Activated CD8-positive, alpha-beta T cell treated with anti-CD3 and anti-CD28 coated beads, Interleukin-2, amount 10 ng/mL, durations not matched to agents 7 days and 5 days (primary cell): ENCODE measurements around the gene UROC1. TPM values are rescaled to one million over a fixed set of nuclear protein-coding genes. Genes with fewer than 3 reads are reported as not detected.

Experiments
- ATAC-seq: fragments of 150-1000 bp; cut with Tn5 transposase; one replicate; pipeline ENCODE4 v1.10.0; 2021; ENCODE audit warnings: moderate library complexity
- CTCF ChIA-PET: fragments of 350-600 bp; sonication (Branson Sonifier 250); formaldehyde crosslinking; loops from one replicate; lab custom pipeline; 2021; ENCODE audit warnings: antibody characterized with exemption; lab: Charles Lee
- POLR2A ChIA-PET: fragments of 350-600 bp; sonication (Branson Sonifier 250); formaldehyde crosslinking; loops from one replicate; lab custom pipeline; 2021; ENCODE audit warnings: antibody characterized with exemption; lab: Charles Lee
- DNase-seq: peaks from one replicate; pipeline ENCODE4 v3.0.0-alpha.2; 2020
- H3K27ac Mint-ChIP-seq: one replicate; pipeline ENCODE4 v1.8.0; 2021; ENCODE audit warnings: mild to moderate bottlenecking, mixed read lengths
- H3K27me3 Mint-ChIP-seq: one replicate; pipeline ENCODE4 v1.8.0; 2021; ENCODE audit warnings: low read depth, mixed read lengths
- H3K36me3 Mint-ChIP-seq: one replicate; pipeline ENCODE4 v1.8.0; 2021; ENCODE audit warnings: low read depth, mixed read lengths
- H3K4me1 Mint-ChIP-seq: one replicate; pipeline ENCODE4 v1.8.0; 2021; ENCODE audit warnings: low read depth, mixed read lengths
- H3K4me3 Mint-ChIP-seq: one replicate; pipeline ENCODE4 v1.8.0; 2021; ENCODE audit warnings: mild to moderate bottlenecking, mixed read lengths
- H3K9me3 Mint-ChIP-seq: one replicate; pipeline ENCODE4 v1.8.0; 2022; ENCODE audit warnings: mixed read lengths; ENCODE audit not compliant: insufficient read depth
- total RNA-seq, 2 experiments: library from RNA; stranded (reverse); gene quantifications; one replicate each; pipeline ENCODE4 v1.2.3, GENCODE V29; 2021

The UROC1 gene
- total RNA-seq, 2 experiments from 2014 or later: 0.13 TPM; not detected in 1

- no peaks in the 10 kb centered on the region for H3K9me3 Mint-ChIP-seq
- ChIA-PET POLR2A (no interaction called here), CTCF (no interaction called here)
- H3K36me3 Mint-ChIP-seq: no peaks in the 10 kb centered on the region
- peaks cover 3% of the 10 kb centered on the region for H3K27me3 Mint-ChIP-seq
- no peak for ATAC-seq
- no peak overlapping the region for H3K4me3 Mint-ChIP-seq
- no peaks in the 10 kb centered on the region for H3K4me1 Mint-ChIP-seq
- no peak for DNase-seq
- no peak overlapping the region for H3K27ac Mint-ChIP-seq
Measured at GRCh38 chr3:126508564-126508964, 9.0 kb downstream of the UROC1 start.

- Mint-ChIP-seq H3K9me3 (no peaks in the 10 kb centered on the region), H3K27me3 (peaks cover 3% of the 10 kb centered on the region), H3K4me3 (no peak overlapping the region), H3K36me3 (no peaks in the 10 kb centered on the region), H3K27ac (no peak overlapping the region), H3K4me1 (no peaks in the 10 kb centered on the region)
- no peak for DNase-seq
- POLR2A ChIA-PET: no interaction called here
- no peak for ATAC-seq
- CTCF ChIA-PET: no interaction called here
Measured at GRCh38 chr3:126507886-126508285, 9.7 kb downstream of the UROC1 start.

- no peak for ATAC-seq
- ChIA-PET POLR2A (no interaction called here), CTCF (interaction anchor here (0.7 to 1.2 kb wide), 2 partner anchors 19 kb away, joined by 3 to 5 read pairs; no protein-coding TSS in a partner anchor)
- Mint-ChIP-seq H3K27me3 (peaks cover 3% of the 10 kb centered on the region), H3K4me3 (no peak overlapping the region), H3K36me3 (no peaks in the 10 kb centered on the region), H3K9me3 (no peaks in the 10 kb centered on the region), H3K27ac (no peak overlapping the region), H3K4me1 (peaks cover 6% of the 10 kb centered on the region)
- no peak for DNase-seq
Measured at GRCh38 chr3:126503701-126504100, 13.9 kb downstream of the UROC1 start.

GRCh38 chr3:126502656-126503055 is 14.9 kb downstream of the UROC1 start:
- ChIA-PET CTCF (interaction anchor here (0.7 kb wide), 1 partner anchor 20 kb away, joined by 3 read pairs; no protein-coding TSS in a partner anchor), POLR2A (no interaction called here)
- H3K4me1 Mint-ChIP-seq: peaks cover 9% of the 10 kb centered on the region
- H3K9me3 Mint-ChIP-seq: no peaks in the 10 kb centered on the region
- peaks cover 3% of the 10 kb centered on the region for H3K27me3 Mint-ChIP-seq
- no peaks in the 10 kb centered on the region for H3K36me3 Mint-ChIP-seq
- DNase-seq (no peak), ATAC-seq (no peak)
- no peak overlapping the region for H3K27ac Mint-ChIP-seq
- no peak overlapping the region for H3K4me3 Mint-ChIP-seq

GRCh38 chr3:126501736-126502135 is 15.8 kb downstream of the UROC1 start:
- DNase-seq (no peak), ATAC-seq (no peak)
- Mint-ChIP-seq H3K27ac (no peak overlapping the region), H3K4me1 (peaks cover 14% of the 10 kb centered on the region), H3K9me3 (no peaks in the 10 kb centered on the region), H3K27me3 (peaks cover 3% of the 10 kb centered on the region), H3K36me3 (no peaks in the 10 kb centered on the region), H3K4me3 (no peak overlapping the region)
- ChIA-PET POLR2A (no interaction called here), CTCF (interaction anchor here (1.4 kb wide), 1 partner anchor 21 kb away, joined by 4 read pairs; no protein-coding TSS in a partner anchor)

GRCh38 chr3:126501054-126501453 is 16.5 kb downstream of the UROC1 start:
- ChIA-PET CTCF (interaction anchor here (1.4 kb wide), 1 partner anchor 22 kb away, joined by 4 read pairs; no protein-coding TSS in a partner anchor), POLR2A (no interaction called here)
- Mint-ChIP-seq H3K4me1 (peaks cover 14% of the 10 kb centered on the region), H3K9me3 (no peaks in the 10 kb centered on the region), H3K27ac (no peak overlapping the region), H3K27me3 (peaks cover 2% of the 10 kb centered on the region), H3K4me3 (no peak overlapping the region), H3K36me3 (no peaks in the 10 kb centered on the region)
- ATAC-seq (no peak), DNase-seq (no peak)

- Mint-ChIP-seq H3K9me3 (no peaks in the 10 kb centered on the region), H3K27me3 (peaks cover 2% of the 10 kb centered on the region), H3K4me1 (peaks cover 14% of the 10 kb centered on the region), H3K27ac (no peak overlapping the region), H3K4me3 (no peak overlapping the region), H3K36me3 (no peaks in the 10 kb centered on the region)
- CTCF ChIA-PET: no interaction called here
- ATAC-seq: no peak
- POLR2A ChIA-PET: no interaction called here
- no peak for DNase-seq
Measured at GRCh38 chr3:126500016-126500415, 17.6 kb downstream of the UROC1 start.

- ChIA-PET CTCF (interaction anchor here (0.9 kb wide), 1 partner anchor 24 kb away, joined by 3 read pairs; no protein-coding TSS in a partner anchor), POLR2A (no interaction called here)
- Mint-ChIP-seq H3K9me3 (no peaks in the 10 kb centered on the region), H3K36me3 (no peaks in the 10 kb centered on the region), H3K4me1 (peaks cover 14% of the 10 kb centered on the region), H3K27ac (no peak overlapping the region), H3K27me3 (no peaks in the 10 kb centered on the region), H3K4me3 (no peak overlapping the region)
- no peak for DNase-seq
- no peak for ATAC-seq
Measured at GRCh38 chr3:126499401-126499800, 18.2 kb downstream of the UROC1 start.

- H3K9me3 Mint-ChIP-seq: no peaks in the 10 kb centered on the region
- H3K4me1 Mint-ChIP-seq: peaks cover 17% of the 10 kb centered on the region
- ChIA-PET CTCF (interaction anchor here (0.9 kb wide), 1 partner anchor 24 kb away, joined by 3 read pairs; no protein-coding TSS in a partner anchor), POLR2A (no interaction called here)
- no peak overlapping the region for H3K4me3 Mint-ChIP-seq
- ATAC-seq (peak; percentile 35), DNase-seq (peak; percentile 31)
- peak overlapping the region; percentile 82 for H3K27ac Mint-ChIP-seq
- H3K27me3 Mint-ChIP-seq: no peaks in the 10 kb centered on the region
- H3K36me3 Mint-ChIP-seq: no peaks in the 10 kb centered on the region
Measured at GRCh38 chr3:126498929-126499328, 18.6 kb downstream of the UROC1 start.

GRCh38 chr3:126498461-126498860 is 19.1 kb downstream of the UROC1 start:
- no peak for DNase-seq
- POLR2A ChIA-PET: no interaction called here
- Mint-ChIP-seq H3K9me3 (no peaks in the 10 kb centered on the region), H3K4me1 (peaks cover 18% of the 10 kb centered on the region), H3K27ac (peak overlapping the region; percentile 82), H3K4me3 (no peak overlapping the region), H3K27me3 (no peaks in the 10 kb centered on the region), H3K36me3 (no peaks in the 10 kb centered on the region)
- CTCF ChIA-PET: interaction anchor here (0.8 to 0.9 kb wide), 2 partner anchors 12 to 24 kb away, joined by 3 read pairs; no protein-coding TSS in a partner anchor
- no peak for ATAC-seq

- no peaks in the 10 kb centered on the region for H3K36me3 Mint-ChIP-seq
- no peaks in the 10 kb centered on the region for H3K27me3 Mint-ChIP-seq
- H3K27ac Mint-ChIP-seq: no peak overlapping the region
- ChIA-PET POLR2A (no interaction called here), CTCF (interaction anchor here (0.8 to 1.2 kb wide), 2 partner anchors 12 to 25 kb away, joined by 3 to 4 read pairs; no protein-coding TSS in a partner anchor)
- H3K4me1 Mint-ChIP-seq: peaks cover 23% of the 10 kb centered on the region
- no peaks in the 10 kb centered on the region for H3K9me3 Mint-ChIP-seq
- no peak for DNase-seq
- no peak for ATAC-seq
- H3K4me3 Mint-ChIP-seq: no peak overlapping the region
Measured at GRCh38 chr3:126497956-126498355, 19.6 kb downstream of the UROC1 start.

- ATAC-seq (no peak), DNase-seq (no peak)
- ChIA-PET POLR2A (interaction anchor here (0.8 to 1.0 kb wide), 2 partner anchors 16 to 20 kb away, joined by 3 read pairs; no protein-coding TSS in a partner anchor), CTCF (interaction anchor here (1.2 kb wide), 1 partner anchor 25 kb away, joined by 4 read pairs; no protein-coding TSS in a partner anchor)
- Mint-ChIP-seq H3K4me3 (no peak overlapping the region), H3K27me3 (no peaks in the 10 kb centered on the region), H3K36me3 (no peaks in the 10 kb centered on the region), H3K27ac (peak overlapping the region; percentile 36), H3K9me3 (no peaks in the 10 kb centered on the region), H3K4me1 (peaks cover 23% of the 10 kb centered on the region)
Measured at GRCh38 chr3:126496894-126497850, 20.4 kb downstream of the UROC1 start.
